Keratinocyte (primary cell): Measurements from ENCODE around the gene BDKRB1. TPM values are rescaled to one million over a fixed set of nuclear protein-coding genes. Genes with fewer than 3 reads are reported as not detected.
A peak's percentile ranks its signal among the peaks of the same experiment; 100 is the strongest.

Source experiments
- DNase-seq: peaks from one replicate; pipeline ENCODE4 v3.0.0-alpha.2; 2011; ENCODE audit warnings: low read depth, missing footprints, low spot score
- FAIRE-seq: peaks from 2 replicates; lab custom pipeline; 2011; peaks lifted over from hg19 to GRCh38; lab: Jason Lieb, UNC
- H2AFZ ChIP-seq: 2 replicates; pipeline ENCODE4 v1.6.0; 2012; ENCODE audit warnings: low read length, control low read depth, inconsistent platforms; ENCODE audit not compliant: control insufficient read depth
- H3K27ac ChIP-seq: 2 replicates; pipeline ENCODE4 v1.5.1; 2011; ENCODE audit warnings: low read length; ENCODE audit not compliant: control insufficient read depth, insufficient read depth
- H3K27me3 ChIP-seq: 3 replicates; pipeline ENCODE4 v1.6.0; 2011; ENCODE audit warnings: low read length; ENCODE audit not compliant: control insufficient read depth, insufficient read depth; ENCODE audit errors: extremely low read depth
- H3K36me3 ChIP-seq, 2 experiments: 2 replicates in 1 of 2; 3 replicates in 1 of 2; pipeline ENCODE4 v1.5.1; 2011; ENCODE audit warnings: low read length in 2 of 2, mild to moderate bottlenecking in 1 of 2; ENCODE audit not compliant: control insufficient read depth in 2 of 2, insufficient read depth in 2 of 2; ENCODE audit errors: extremely low read depth in 1 of 2
- H3K4me1 ChIP-seq: 3 replicates; pipeline ENCODE4 v1.5.1; 2011; ENCODE audit warnings: low read length; ENCODE audit not compliant: control insufficient read depth, insufficient read depth; ENCODE audit errors: extremely low read depth
- H3K4me2 ChIP-seq: 3 replicates; pipeline ENCODE4 v1.6.0; 2011; ENCODE audit warnings: low read depth, low read length; ENCODE audit not compliant: control insufficient read depth, insufficient read depth; ENCODE audit errors: extremely low read depth
- H3K4me3 ChIP-seq, 3 experiments: fragments of 200-600 bp in 1 of 3; sonication (generic) in 1 of 3; 2 replicates in 2 of 3; 3 replicates in 1 of 3; pipeline ENCODE4 v1.5.1; 2011 to 2016; ENCODE audit warnings: low read length in 3 of 3, mild to moderate bottlenecking in 3 of 3, control low read depth in 2 of 3, inconsistent platforms in 1 of 3, low read depth in 1 of 3, mixed read lengths in 1 of 3, mixed run types in 1 of 3, moderate library complexity in 1 of 3; ENCODE audit not compliant: control insufficient read depth in 2 of 3, insufficient read depth in 2 of 3; ENCODE audit errors: extremely low read depth in 1 of 3
- H3K79me2 ChIP-seq: 2 replicates; pipeline ENCODE4 v1.6.0; 2012; ENCODE audit warnings: low read length; ENCODE audit not compliant: control insufficient read depth, insufficient read depth
- H3K9ac ChIP-seq: 3 replicates; pipeline ENCODE4 v1.6.0; 2011; ENCODE audit warnings: low read length; ENCODE audit not compliant: control insufficient read depth, insufficient read depth; ENCODE audit errors: extremely low read depth
- H3K9me1 ChIP-seq: 3 replicates; pipeline ENCODE4 v1.6.0; 2011; ENCODE audit warnings: low read length; ENCODE audit not compliant: control insufficient read depth, insufficient read depth; ENCODE audit errors: extremely low read depth
- H3K9me3 ChIP-seq: 2 replicates; pipeline ENCODE4 v1.5.1; 2012; ENCODE audit warnings: low read depth, low read length; ENCODE audit not compliant: control insufficient read depth
- H4K20me1 ChIP-seq: 3 replicates; pipeline ENCODE4 v1.6.0; 2011; ENCODE audit warnings: low read length; ENCODE audit not compliant: control insufficient read depth, insufficient read depth; ENCODE audit errors: extremely low read depth
- EZH2 ChIP-seq: IDR thresholded peaks from one replicate; pipeline ENCODE4 v1.6.1; 2012; ENCODE audit warnings: inconsistent platforms, mild to moderate bottlenecking, low read length, moderate library complexity
- dilution Hi-C: fragments of 300-500 bp; cut with MboI; formaldehyde crosslinking; loops from one replicate; pipeline ENCODE4 v1.7.0; 2020; ENCODE audit warnings: low sequenced_read_pairs; ENCODE audit not compliant: extremely low pct_ligation_motif_present
- polyA plus RNA-seq, 5 experiments: library from polyadenylated mRNA; depleted of rRNA in 3 of 5; stranded (reverse) in 3 of 5; stranded (forward) in 1 of 5; unstranded in 1 of 5; fragments of >200 nt; gene quantifications; 1 replicate in 1 of 5; 2 replicates in 3 of 5; 3 replicates in 1 of 5; pipeline versions ENCODE4 v1.2.1 to v1.2.3, GENCODE V29; 2011 to 2012; ENCODE audit warnings: missing spikeins in 2 of 5, low read depth in 1 of 5, low replicate concordance in 1 of 5
- TF ChIP-seq, protein P1 (sequence below), 3 experiments: IDR thresholded peaks in 1 of 3; conservative IDR thresholded peaks in 1 of 3; optimal IDR thresholded peaks in 1 of 3; 2 replicates in 2 of 3; 3 replicates in 1 of 3; pipeline versions ENCODE3 to v1.5.1; 2011; ENCODE audit warnings: low read length in 3 of 3, mild to moderate bottlenecking in 3 of 3, moderate library complexity in 2 of 3, control low read depth in 1 of 3, inconsistent platforms in 1 of 3; ENCODE audit not compliant: insufficient read depth in 2 of 3; ENCODE audit errors: extremely low read depth in 1 of 3

BDKRB1 gene
- polyA plus RNA-seq, 1 donor (not counting 4 experiments of a cell fraction or from before 2014, with no cell fraction given) = 3.4 TPM

DNA sequence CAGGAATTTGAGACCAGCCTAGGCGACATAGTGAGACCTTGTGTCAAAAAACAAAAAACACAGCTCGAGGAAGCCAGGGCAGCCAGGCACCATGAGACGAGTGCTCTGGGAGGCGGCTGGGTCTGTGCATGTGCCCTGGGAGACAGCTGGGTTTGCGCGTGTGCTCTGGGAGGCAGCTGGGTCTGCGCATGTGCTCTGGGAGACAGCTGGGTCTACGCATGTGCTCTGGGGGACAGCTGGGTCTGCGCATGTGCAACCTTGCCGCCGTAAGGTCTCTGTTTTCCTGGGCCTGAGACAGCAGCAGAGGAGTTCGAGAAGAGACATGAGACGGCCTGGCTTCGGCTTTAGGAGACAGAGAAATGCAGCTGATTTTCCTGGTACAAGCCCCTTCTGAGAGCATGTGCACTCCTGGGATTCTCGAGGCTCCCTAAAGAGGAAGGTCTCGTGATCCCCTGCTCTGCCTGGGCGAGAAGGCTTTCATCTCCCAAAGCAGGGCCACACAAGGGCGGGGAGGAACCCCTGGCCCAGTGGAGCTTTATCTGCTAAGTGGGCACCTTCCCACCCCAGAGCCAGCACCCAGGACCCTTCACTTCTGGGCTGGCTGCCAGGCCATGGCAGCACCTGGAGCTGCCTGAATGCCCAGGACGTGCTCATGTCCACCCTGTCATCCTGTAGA is 3.5 kb upstream of the BDKRB1 start:
- H3K9me3 ChIP-seq = no peaks in the 10 kb centered on the region
- peaks cover 34% of the 10 kb centered on the region for H3K4me1 ChIP-seq
- no peak overlapping the region for H3K4me3 ChIP-seq
- H4K20me1 ChIP-seq = no peaks in the 10 kb centered on the region
- H3K79me2 ChIP-seq = no peaks in the 10 kb centered on the region
- no peak for DNase-seq
- H3K4me2 ChIP-seq = no peak overlapping the region
- no peaks in the 10 kb centered on the region for H3K9me1 ChIP-seq
- H2AFZ ChIP-seq = no peak overlapping the region
- H3K27me3 ChIP-seq = no peaks in the 10 kb centered on the region
- dilution Hi-C loops = no loop called here
- no peak overlapping the region for H3K9ac ChIP-seq
- H3K36me3 ChIP-seq = no peaks in the 10 kb centered on the region
- no peak for TF ChIP-seq EZH2
- TF ChIP-seq, protein P1, sequence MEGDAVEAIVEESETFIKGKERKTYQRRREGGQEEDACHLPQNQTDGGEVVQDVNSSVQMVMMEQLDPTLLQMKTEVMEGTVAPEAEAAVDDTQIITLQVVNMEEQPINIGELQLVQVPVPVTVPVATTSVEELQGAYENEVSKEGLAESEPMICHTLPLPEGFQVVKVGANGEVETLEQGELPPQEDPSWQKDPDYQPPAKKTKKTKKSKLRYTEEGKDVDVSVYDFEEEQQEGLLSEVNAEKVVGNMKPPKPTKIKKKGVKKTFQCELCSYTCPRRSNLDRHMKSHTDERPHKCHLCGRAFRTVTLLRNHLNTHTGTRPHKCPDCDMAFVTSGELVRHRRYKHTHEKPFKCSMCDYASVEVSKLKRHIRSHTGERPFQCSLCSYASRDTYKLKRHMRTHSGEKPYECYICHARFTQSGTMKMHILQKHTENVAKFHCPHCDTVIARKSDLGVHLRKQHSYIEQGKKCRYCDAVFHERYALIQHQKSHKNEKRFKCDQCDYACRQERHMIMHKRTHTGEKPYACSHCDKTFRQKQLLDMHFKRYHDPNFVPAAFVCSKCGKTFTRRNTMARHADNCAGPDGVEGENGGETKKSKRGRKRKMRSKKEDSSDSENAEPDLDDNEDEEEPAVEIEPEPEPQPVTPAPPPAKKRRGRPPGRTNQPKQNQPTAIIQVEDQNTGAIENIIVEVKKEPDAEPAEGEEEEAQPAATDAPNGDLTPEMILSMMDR (optimal IDR thresholded peaks at IDR 0.05 in 1 of 3, IDR thresholded peaks at IDR 0.05 in 1 of 3, conservative IDR thresholded peaks at IDR 0.05 in 1 of 3; ENCODE audit: extremely low read depth in 1 of 3, insufficient read depth in 2 of 3, low read length in 3 of 3) = no peak
- no peak overlapping the region for H3K27ac ChIP-seq
- no peak for FAIRE-seq

DNA sequence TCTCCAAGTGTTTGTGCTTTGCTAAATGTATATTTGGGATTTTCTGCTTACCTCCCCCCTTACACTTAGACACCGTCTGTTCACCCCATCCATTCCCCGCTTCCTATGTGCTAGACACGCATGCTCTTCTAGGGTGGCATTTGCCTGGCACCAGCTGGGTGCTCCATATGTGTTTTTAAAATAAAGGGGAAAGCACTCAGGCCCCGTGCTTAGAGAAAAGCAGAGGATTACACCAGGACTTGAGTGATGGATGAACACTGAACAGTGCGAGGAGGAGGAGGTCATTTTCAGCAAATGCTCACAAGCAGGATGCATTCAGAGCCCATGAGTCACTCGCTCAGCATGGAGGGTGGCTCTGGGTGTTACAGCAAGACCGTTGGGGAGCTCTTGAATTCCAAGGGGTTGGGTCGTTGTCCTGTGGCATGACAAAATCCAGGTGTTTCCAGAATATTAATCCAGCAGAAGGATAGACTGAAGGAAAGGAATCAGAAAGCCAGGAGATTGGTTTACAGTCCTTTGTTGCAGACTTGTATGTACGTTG is 2.9 kb upstream of the BDKRB1 start:
- Histone ChIP-seq H3K36me3 (no peaks in the 10 kb centered on the region), H3K27me3 (no peaks in the 10 kb centered on the region), H3K27ac (no peak overlapping the region), H4K20me1 (no peaks in the 10 kb centered on the region), H2AFZ (no peak overlapping the region), H3K9ac (no peak overlapping the region), H3K4me3 (no peak overlapping the region), H3K9me1 (no peaks in the 10 kb centered on the region), H3K4me2 (no peak overlapping the region), H3K79me2 (no peaks in the 10 kb centered on the region), H3K9me3 (no peaks in the 10 kb centered on the region), H3K4me1 (peaks cover 34% of the 10 kb centered on the region)
- dilution Hi-C loops = no loop called here
- FAIRE-seq (peak; percentile 90), DNase-seq (no peak)
- no peak for TF ChIP-seq EZH2
- TF ChIP-seq, protein P1 (optimal IDR thresholded peaks at IDR 0.05 in 1 of 3, IDR thresholded peaks at IDR 0.05 in 1 of 3, conservative IDR thresholded peaks at IDR 0.05 in 1 of 3; ENCODE audit: extremely low read depth in 1 of 3, insufficient read depth in 2 of 3, low read length in 3 of 3) = no peak
